Esophagus squamous epithelium (tissue), 4 donors: ENCODE measurements around the gene PGAP6.
"Not testable (repeated sequence)": the region's sequence is repeated elsewhere in the genome, so short reads cannot be mapped to it uniquely, and the experiment has no call there.

Experiments
- CTCF ChIP-seq, 6 experiments: fragments of 450-650 bp in 4 of 6; fragments of 200-600 bp in 2 of 6; sonication (generic) in 2 of 6; IDR thresholded peaks; one replicate each; pipeline ENCODE4 v1.5.1; 2016 to 2019; ENCODE audit warnings: antibody characterized with exemption in 6 of 6, mild to moderate bottlenecking in 4 of 6, moderate library complexity in 4 of 6
- POLR2A ChIP-seq, 4 donors: fragments of 450-650 bp; IDR thresholded peaks; one replicate each; pipeline ENCODE4 v1.6.1; 2017; ENCODE audit warnings: antibody characterized with exemption in 4 of 4, mild to moderate bottlenecking in 4 of 4, moderate library complexity in 3 of 4

- not testable (repeated sequence) for TF ChIP-seq CTCF, POLR2A (IDR thresholded peaks at IDR 0.05)
These were observed 33.3 kb downstream of the PGAP6 start for GRCh38 chr16:348495-348894.
